Measurements from ENCODE around the gene PRR23E.

The PRR23E gene

DNA sequence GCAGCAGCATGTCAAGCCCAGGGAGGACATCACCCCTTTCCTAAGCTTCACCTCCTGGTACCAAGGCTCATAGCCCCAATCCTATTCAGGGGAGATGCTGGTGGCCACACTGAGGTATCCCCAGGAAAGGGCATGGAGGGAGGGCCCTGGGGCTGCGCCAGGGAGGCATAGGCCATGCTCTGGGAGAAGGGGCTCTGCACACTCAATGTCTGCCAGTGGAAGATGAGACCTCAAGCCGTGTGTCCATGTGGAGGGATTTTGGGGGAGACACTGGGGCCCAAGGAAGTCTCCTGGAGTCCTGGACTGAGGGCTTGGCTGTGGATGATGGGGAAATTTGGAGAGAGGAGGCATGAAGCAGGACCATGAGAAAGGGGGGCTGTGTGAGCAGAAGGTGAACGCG is 21.2 kb upstream of the PRR23E start:
- DNase-seq (ENCODE audit: low spot score) = no peak
- TF ChIP-seq, protein P1, sequence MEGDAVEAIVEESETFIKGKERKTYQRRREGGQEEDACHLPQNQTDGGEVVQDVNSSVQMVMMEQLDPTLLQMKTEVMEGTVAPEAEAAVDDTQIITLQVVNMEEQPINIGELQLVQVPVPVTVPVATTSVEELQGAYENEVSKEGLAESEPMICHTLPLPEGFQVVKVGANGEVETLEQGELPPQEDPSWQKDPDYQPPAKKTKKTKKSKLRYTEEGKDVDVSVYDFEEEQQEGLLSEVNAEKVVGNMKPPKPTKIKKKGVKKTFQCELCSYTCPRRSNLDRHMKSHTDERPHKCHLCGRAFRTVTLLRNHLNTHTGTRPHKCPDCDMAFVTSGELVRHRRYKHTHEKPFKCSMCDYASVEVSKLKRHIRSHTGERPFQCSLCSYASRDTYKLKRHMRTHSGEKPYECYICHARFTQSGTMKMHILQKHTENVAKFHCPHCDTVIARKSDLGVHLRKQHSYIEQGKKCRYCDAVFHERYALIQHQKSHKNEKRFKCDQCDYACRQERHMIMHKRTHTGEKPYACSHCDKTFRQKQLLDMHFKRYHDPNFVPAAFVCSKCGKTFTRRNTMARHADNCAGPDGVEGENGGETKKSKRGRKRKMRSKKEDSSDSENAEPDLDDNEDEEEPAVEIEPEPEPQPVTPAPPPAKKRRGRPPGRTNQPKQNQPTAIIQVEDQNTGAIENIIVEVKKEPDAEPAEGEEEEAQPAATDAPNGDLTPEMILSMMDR (IDR thresholded peaks at IDR 0.05; ENCODE audit: extremely low read depth, missing control alignments) = no peak

DNA sequence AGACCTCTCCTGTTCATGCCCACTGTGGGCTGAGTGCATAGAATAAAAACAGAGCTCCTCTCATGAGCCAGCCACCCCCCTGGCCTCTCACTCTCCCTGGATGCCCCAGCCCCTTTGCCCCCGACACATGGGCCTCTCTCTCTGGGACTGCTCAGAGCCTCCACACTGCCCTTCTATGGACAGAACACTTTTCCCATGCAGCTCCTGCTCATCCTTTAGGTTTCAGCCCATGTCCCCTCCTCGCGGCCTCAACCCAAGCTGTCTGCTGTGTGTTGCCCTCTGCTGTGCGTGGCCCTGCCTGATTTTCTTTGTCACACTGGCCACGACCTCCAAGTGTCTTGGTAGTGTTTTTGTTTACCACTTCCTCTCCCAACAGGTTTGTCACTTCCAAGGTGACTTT is 20.7 kb upstream of the PRR23E start:
- TF ChIP-seq, protein P1 (IDR thresholded peaks at IDR 0.05; ENCODE audit: extremely low read depth, missing control alignments) = no peak
- no peak for DNase-seq (ENCODE audit: low spot score)

DNA sequence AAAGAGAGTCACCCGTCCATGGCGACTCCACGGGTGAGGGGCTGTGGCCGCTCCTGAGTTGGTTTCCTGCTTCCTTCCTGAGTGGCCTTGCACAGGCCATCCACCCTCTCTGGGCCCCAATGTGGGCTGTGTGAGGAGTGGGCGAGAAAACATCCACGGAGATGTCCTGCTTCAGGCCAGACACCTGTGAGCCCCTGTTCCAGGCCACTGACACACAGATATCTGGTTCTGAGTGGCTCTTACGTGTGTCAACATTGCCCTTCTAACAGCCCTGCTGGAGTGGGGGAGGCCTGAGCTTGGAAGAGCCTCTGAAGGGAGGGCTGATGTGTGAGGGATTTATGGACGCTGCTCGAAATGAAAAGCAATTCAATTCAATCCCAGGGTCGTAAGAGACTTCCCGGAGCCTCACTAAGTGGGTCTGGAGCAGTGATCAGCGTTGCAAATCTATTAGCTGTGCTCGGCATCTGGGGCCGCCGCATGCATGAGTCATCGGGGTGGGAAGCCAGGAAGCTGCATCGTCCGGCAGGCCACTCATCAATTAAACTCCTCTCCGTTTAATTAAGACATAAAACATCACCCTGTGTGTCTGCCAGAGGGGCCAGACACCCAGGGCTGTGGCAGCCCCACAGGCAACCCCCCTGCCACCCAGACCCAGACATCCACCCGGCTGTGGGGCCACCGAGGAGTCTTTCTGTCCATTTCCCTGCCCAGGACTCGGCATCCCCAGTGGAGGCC is 20.0 kb upstream of the PRR23E start:
- DNase-seq (ENCODE audit: low spot score) = no peak
- TF ChIP-seq, protein P1 (IDR thresholded peaks at IDR 0.05; ENCODE audit: extremely low read depth, missing control alignments) = no peak

DNA sequence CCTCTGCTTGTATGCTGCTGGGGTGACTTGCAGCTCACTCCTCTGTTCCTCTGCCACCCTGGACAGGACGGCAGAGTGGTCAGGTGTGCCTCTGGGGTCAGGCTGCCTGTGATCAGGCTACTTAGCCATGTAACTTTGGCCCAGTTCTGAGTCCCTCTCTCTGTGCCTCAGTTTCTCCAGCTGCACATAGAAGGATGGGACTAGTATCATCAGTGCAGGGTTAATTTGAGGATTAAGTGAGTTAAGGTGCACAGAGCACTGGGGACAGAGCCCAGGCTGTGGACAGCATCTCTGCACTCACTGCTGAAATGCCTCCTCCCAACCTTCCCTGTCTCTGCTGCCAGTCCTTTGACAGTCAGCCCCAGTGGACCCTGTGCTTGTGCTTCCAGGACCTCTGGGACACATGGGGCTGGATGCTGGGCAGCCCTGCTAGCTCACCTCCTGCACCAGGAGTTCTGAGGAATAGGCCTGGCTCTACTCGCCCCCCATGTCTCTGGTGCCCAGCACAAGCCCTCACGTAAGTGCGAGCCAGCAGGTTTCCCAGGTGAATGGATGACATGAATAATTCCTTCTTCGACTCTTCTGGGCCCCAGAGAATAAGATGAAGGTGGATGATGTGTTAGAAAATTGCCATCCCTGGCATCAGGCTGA is 19.3 kb upstream of the PRR23E start:
- no peak for DNase-seq (ENCODE audit: low spot score)
- TF ChIP-seq, protein P1 (IDR thresholded peaks at IDR 0.05; ENCODE audit: extremely low read depth, missing control alignments) = no peak

DNA sequence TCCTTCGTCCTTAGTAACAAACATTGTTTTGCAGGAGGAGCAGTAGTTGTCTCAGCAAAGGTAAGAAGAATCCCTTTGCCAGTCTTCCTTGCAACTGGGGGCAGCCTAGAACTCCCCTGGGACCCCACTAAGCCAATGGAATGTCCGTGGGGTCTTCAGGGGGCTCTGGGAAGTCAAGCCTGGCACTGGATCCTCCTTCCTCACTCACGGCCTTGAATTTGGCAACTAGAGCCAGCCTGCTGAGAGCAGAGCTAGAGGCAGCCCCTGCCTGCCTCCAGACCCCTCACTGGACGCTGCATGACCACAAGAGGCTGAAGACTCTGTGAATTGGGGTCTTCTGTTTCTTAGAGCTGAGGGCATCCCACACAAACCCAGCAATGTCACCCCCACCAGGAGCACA is 18.6 kb upstream of the PRR23E start:
- DNase-seq (ENCODE audit: low spot score) = no peak
- TF ChIP-seq, protein P1 (IDR thresholded peaks at IDR 0.05; ENCODE audit: extremely low read depth, missing control alignments) = no peak

DNA sequence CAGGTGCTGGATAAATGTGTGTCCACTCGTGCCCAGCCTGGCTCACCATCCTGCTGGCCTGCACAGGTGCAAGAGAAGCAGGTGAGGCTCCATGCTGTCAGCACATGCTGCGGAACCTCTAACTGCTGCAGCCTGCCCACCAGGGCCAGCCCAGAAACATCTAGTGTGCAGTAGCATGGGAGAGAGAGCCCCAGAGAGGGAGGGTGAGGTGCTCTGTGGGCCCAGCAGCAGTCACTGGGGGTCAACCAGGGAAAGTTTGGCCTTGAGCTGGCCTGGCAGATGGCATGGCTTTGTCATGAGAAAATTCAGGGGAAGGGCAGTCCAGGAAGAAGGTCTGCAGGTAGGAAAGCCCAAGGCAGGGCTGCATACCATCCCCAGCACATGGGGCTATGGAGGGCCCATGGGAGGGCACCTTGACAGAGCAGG is 18.2 kb upstream of the PRR23E start:
- TF ChIP-seq, protein P1 (IDR thresholded peaks at IDR 0.05; ENCODE audit: extremely low read depth, missing control alignments) = no peak
- no peak for DNase-seq (ENCODE audit: low spot score)

DNA sequence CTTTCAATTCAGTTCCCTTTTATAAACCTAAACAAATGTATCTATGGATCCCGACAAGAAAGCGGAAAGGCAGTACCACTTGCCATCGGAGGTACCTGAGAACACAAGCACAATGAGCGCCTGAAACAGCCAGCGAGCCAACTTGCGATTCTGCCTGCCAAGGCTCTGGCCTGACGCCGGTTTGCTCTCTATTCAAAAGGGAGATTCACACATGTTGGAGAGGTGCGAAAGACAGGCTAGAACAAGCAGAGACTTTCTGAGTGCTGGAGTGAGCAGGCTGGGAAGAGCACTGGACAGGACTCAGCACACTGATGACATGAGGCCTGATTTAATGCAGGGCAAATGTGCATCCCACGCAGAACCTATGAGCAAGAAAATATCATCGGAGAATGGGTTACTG is 17.7 kb upstream of the PRR23E start:
- no peak for DNase-seq (ENCODE audit: low spot score)

More for the DNA sequence above, 17.7 kb upstream of the PRR23E start:
- TF ChIP-seq, protein P1 (IDR thresholded peaks at IDR 0.05; ENCODE audit: extremely low read depth, missing control alignments) = no peak
